GM12891 (cell line): ENCODE measurements around the gene CBS.
"Not testable (repeated sequence)": the region's sequence is repeated elsewhere in the genome, so short reads cannot be mapped to it uniquely, and the experiment has no call there.

ENCODE experiments used
- PAX5 ChIP-seq: IDR thresholded peaks from 2 replicates; pipeline ENCODE4 v1.6.1; 2011; ENCODE audit warnings: low read length, moderate library complexity, mild to moderate bottlenecking; ENCODE audit not compliant: insufficient read depth, severe bottlenecking
- POLR2A ChIP-seq: IDR thresholded peaks from 2 replicates; pipeline ENCODE4 v1.6.1; 2011; ENCODE audit warnings: low read depth, low read length, control low read depth
- POLR2AphosphoS5 ChIP-seq: IDR thresholded peaks from 2 replicates; pipeline ENCODE4 v1.6.1; 2011; ENCODE audit warnings: low read depth, low read length, control low read depth
- POU2F2 ChIP-seq: IDR thresholded peaks from 2 replicates; pipeline ENCODE4 v1.6.1; 2011; ENCODE audit warnings: low read depth, mild to moderate bottlenecking, control low read depth, low read length, moderate library complexity
- SPI1 ChIP-seq: IDR thresholded peaks from 2 replicates; pipeline ENCODE4 v1.6.1; 2011; ENCODE audit warnings: low read depth, low read length, control low read depth
- TAF1 ChIP-seq: IDR thresholded peaks from 2 replicates; pipeline ENCODE4 v1.6.1; 2011; ENCODE audit warnings: low read depth, low read length, control low read depth

DNA sequence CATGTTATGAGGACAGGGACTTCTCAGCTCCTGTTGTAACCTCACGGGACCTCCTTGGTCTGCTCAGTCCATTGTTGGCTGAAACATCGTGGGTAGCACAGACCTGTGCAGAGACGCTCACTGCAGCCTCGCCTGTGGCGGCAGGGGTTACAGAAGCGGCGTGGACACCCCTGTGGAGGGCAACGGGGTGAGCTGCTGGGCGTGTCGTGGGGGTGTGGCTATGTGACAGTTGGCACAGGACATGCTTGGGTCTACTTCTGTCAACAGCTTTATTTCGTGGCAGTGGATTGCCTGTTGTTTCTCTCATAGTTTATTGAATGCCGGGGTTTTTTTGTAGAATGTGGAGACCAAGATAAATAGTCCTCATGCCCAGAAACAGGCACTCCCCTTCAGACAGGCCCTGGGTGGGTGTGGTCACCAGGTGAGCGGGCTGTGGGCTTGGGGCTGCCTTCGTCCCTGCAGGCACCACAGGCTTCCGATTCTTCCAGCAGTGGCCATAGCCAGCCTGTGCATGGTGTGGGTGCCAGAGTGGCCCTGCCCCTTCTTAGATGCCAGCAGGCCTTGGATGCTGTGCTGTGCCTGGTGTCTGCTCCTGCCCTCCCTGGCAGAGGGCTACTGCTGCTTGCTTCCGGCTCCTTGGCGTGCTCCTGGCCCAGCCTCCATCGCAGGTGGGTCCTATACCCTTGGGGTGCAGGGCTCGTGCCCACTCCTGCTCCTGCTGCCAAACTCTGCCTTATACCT, 37.5 kb downstream of the CBS start:
- not testable (repeated sequence) for TF ChIP-seq POLR2A, SPI1, POLR2AphosphoS5, TAF1, POU2F2, PAX5
